Muscle of back (tissue), 11 donors: Measurements from ENCODE around the gene STK39. TPM values are rescaled to one million over a fixed set of nuclear protein-coding genes. Genes with fewer than 3 reads are reported as not detected.
A peak's percentile ranks its signal among the peaks of the same experiment; 100 is the strongest.

ENCODE experiments used
- DNase-seq, 3 donors: peaks; one replicate each; pipeline versions ENCODE4 v3.0.0 to v3.0.0-alpha.2; 2013
- polyA plus RNA-seq, 10 donors: library from polyadenylated mRNA; unstranded; fragments of 120-200 nt; gene quantifications; one replicate each; pipeline ENCODE4 v1.2.1, GENCODE V29; 2013; ENCODE audit not compliant: insufficient read length in 10 of 10

STK39 gene
- polyA plus RNA-seq, 10 donors: 18.3 to 26.0 (median 21.2) TPM

GRCh38 chr2:167960089-167960747, 287.2 kb downstream of the STK39 start:
- no peak for DNase-seq

- DNase-seq: no peak
Measured at GRCh38 chr2:167957662-167958061, 289.7 kb downstream of the STK39 start.

- DNase-seq: no peak
Measured at GRCh38 chr2:167955264-167955906, 292.0 kb downstream of the STK39 start.

GRCh38 chr2:167954495-167954894, 292.9 kb downstream of the STK39 start:
- no peak for DNase-seq

- no peak for DNase-seq
Measured at GRCh38 chr2:167953776-167954175, 293.6 kb downstream of the STK39 start.

GRCh38 chr2:167950571-167950970, 296.8 kb downstream of the STK39 start:
- DNase-seq: no peak

- no peak for DNase-seq
Measured at GRCh38 chr2:167946441-167946841, 301.0 kb downstream of the STK39 start.

GRCh38 chr2:167945660-167946368, 301.6 kb downstream of the STK39 start:
- DNase-seq: no peak

- DNase-seq: no peak
Measured at GRCh38 chr2:167944825-167945659, 302.4 kb downstream of the STK39 start.

- peak; percentile 23 to 54 (median 47) for DNase-seq
Measured at GRCh38 chr2:167943897-167944296, 303.5 kb downstream of the STK39 start.

GRCh38 chr2:167943368-167943767, 304.0 kb downstream of the STK39 start:
- no peak for DNase-seq

GRCh38 chr2:167942366-167943081, 304.9 kb downstream of the STK39 start:
- DNase-seq: no peak

GRCh38 chr2:167941604-167942003, 305.8 kb downstream of the STK39 start:
- no peak for DNase-seq

- DNase-seq: peak in 1 of 3 donors; percentile 19
Measured at GRCh38 chr2:167940734-167941507, 306.5 kb downstream of the STK39 start.

GRCh38 chr2:167940346-167940725, 307.1 kb downstream of the STK39 start:
- DNase-seq: peak in 2 of 3 donors; percentile 16 to 43

- DNase-seq: no peak
Measured at GRCh38 chr2:167939514-167940345, 307.7 kb downstream of the STK39 start.

GRCh38 chr2:167937403-167937802, 310.0 kb downstream of the STK39 start:
- no peak for DNase-seq

- DNase-seq: no peak
Measured at GRCh38 chr2:167935803-167936110, 311.6 kb downstream of the STK39 start.

GRCh38 chr2:167933097-167933814, 314.1 kb downstream of the STK39 start:
- DNase-seq: no peak
